Keratinocyte (primary cell): ENCODE results near the gene CDK12. TPM values are rescaled to one million over a fixed set of nuclear protein-coding genes. Genes with fewer than 3 reads are reported as not detected.

Experiments
- DNase-seq: peaks from one replicate; pipeline ENCODE4 v3.0.0-alpha.2; 2011; ENCODE audit warnings: low read depth, missing footprints, low spot score
- FAIRE-seq: peaks from 2 replicates; lab custom pipeline; 2011; peaks lifted over from hg19 to GRCh38; lab: Jason Lieb, UNC
- H2AFZ ChIP-seq: 2 replicates; pipeline ENCODE4 v1.6.0; 2012; ENCODE audit warnings: low read length, control low read depth, inconsistent platforms; ENCODE audit not compliant: control insufficient read depth
- H3K27ac ChIP-seq: 2 replicates; pipeline ENCODE4 v1.5.1; 2011; ENCODE audit warnings: low read length; ENCODE audit not compliant: control insufficient read depth, insufficient read depth
- H3K27me3 ChIP-seq: 3 replicates; pipeline ENCODE4 v1.6.0; 2011; ENCODE audit warnings: low read length; ENCODE audit not compliant: control insufficient read depth, insufficient read depth; ENCODE audit errors: extremely low read depth
- H3K36me3 ChIP-seq, 2 experiments: 2 replicates in 1 of 2; 3 replicates in 1 of 2; pipeline ENCODE4 v1.5.1; 2011; ENCODE audit warnings: low read length in 2 of 2, mild to moderate bottlenecking in 1 of 2; ENCODE audit not compliant: control insufficient read depth in 2 of 2, insufficient read depth in 2 of 2; ENCODE audit errors: extremely low read depth in 1 of 2
- H3K4me1 ChIP-seq: 3 replicates; pipeline ENCODE4 v1.5.1; 2011; ENCODE audit warnings: low read length; ENCODE audit not compliant: control insufficient read depth, insufficient read depth; ENCODE audit errors: extremely low read depth
- H3K4me2 ChIP-seq: 3 replicates; pipeline ENCODE4 v1.6.0; 2011; ENCODE audit warnings: low read depth, low read length; ENCODE audit not compliant: control insufficient read depth, insufficient read depth; ENCODE audit errors: extremely low read depth
- H3K4me3 ChIP-seq, 3 experiments: fragments of 200-600 bp in 1 of 3; sonication (generic) in 1 of 3; 2 replicates in 2 of 3; 3 replicates in 1 of 3; pipeline ENCODE4 v1.5.1; 2011 to 2016; ENCODE audit warnings: low read length in 3 of 3, mild to moderate bottlenecking in 3 of 3, control low read depth in 2 of 3, inconsistent platforms in 1 of 3, low read depth in 1 of 3, mixed read lengths in 1 of 3, mixed run types in 1 of 3, moderate library complexity in 1 of 3; ENCODE audit not compliant: control insufficient read depth in 2 of 3, insufficient read depth in 2 of 3; ENCODE audit errors: extremely low read depth in 1 of 3
- H3K79me2 ChIP-seq: 2 replicates; pipeline ENCODE4 v1.6.0; 2012; ENCODE audit warnings: low read length; ENCODE audit not compliant: control insufficient read depth, insufficient read depth
- H3K9ac ChIP-seq: 3 replicates; pipeline ENCODE4 v1.6.0; 2011; ENCODE audit warnings: low read length; ENCODE audit not compliant: control insufficient read depth, insufficient read depth; ENCODE audit errors: extremely low read depth
- H3K9me1 ChIP-seq: 3 replicates; pipeline ENCODE4 v1.6.0; 2011; ENCODE audit warnings: low read length; ENCODE audit not compliant: control insufficient read depth, insufficient read depth; ENCODE audit errors: extremely low read depth
- H3K9me3 ChIP-seq: 2 replicates; pipeline ENCODE4 v1.5.1; 2012; ENCODE audit warnings: low read depth, low read length; ENCODE audit not compliant: control insufficient read depth
- H4K20me1 ChIP-seq: 3 replicates; pipeline ENCODE4 v1.6.0; 2011; ENCODE audit warnings: low read length; ENCODE audit not compliant: control insufficient read depth, insufficient read depth; ENCODE audit errors: extremely low read depth
- CTCF ChIP-seq, 3 experiments: IDR thresholded peaks in 1 of 3; conservative IDR thresholded peaks in 1 of 3; optimal IDR thresholded peaks in 1 of 3; 2 replicates in 2 of 3; 3 replicates in 1 of 3; pipeline versions ENCODE3 to v1.5.1; 2011; ENCODE audit warnings: low read length in 3 of 3, mild to moderate bottlenecking in 3 of 3, moderate library complexity in 2 of 3, control low read depth in 1 of 3, inconsistent platforms in 1 of 3; ENCODE audit not compliant: insufficient read depth in 2 of 3; ENCODE audit errors: extremely low read depth in 1 of 3
- EZH2 ChIP-seq: IDR thresholded peaks from one replicate; pipeline ENCODE4 v1.6.1; 2012; ENCODE audit warnings: inconsistent platforms, mild to moderate bottlenecking, low read length, moderate library complexity
- dilution Hi-C: fragments of 300-500 bp; cut with MboI; formaldehyde crosslinking; loops from one replicate; pipeline ENCODE4 v1.7.0; 2020; ENCODE audit warnings: low sequenced_read_pairs; ENCODE audit not compliant: extremely low pct_ligation_motif_present
- polyA plus RNA-seq, 5 experiments: library from polyadenylated mRNA; depleted of rRNA in 3 of 5; stranded (reverse) in 3 of 5; stranded (forward) in 1 of 5; unstranded in 1 of 5; fragments of >200 nt; gene quantifications; 1 replicate in 1 of 5; 2 replicates in 3 of 5; 3 replicates in 1 of 5; pipeline versions ENCODE4 v1.2.1 to v1.2.3, GENCODE V29; 2011 to 2012; ENCODE audit warnings: missing spikeins in 2 of 5, low read depth in 1 of 5, low replicate concordance in 1 of 5

CDK12 gene
- polyA plus RNA-seq, 1 donor (not counting 4 experiments of a cell fraction or from before 2014, with no cell fraction given), result 25.7 TPM

- dilution Hi-C loops, result no loop called here
- peak; percentile 68 for DNase-seq
Observed at GRCh38 chr17:39450847-39451581, 10.3 kb upstream of the CDK12 start, which contains the start of gene MED1. Gene MED1 (minus strand): TSS chr17:39451263. CDS start chr17:39451062, 201 bp downstream.

GRCh38 chr17:39455919-39456318, 5.4 kb upstream of the CDK12 start:
- no peaks in the 10 kb centered on the region for H3K9me3 ChIP-seq
- H3K9me1 ChIP-seq, result no peaks in the 10 kb centered on the region
- H3K36me3 ChIP-seq, result no peaks in the 10 kb centered on the region
- no peak overlapping the region for H3K4me3 ChIP-seq
- H3K79me2 ChIP-seq, result peaks cover 2% of the 10 kb centered on the region
- H3K4me2 ChIP-seq, result no peak overlapping the region
- no peaks in the 10 kb centered on the region for H3K27me3 ChIP-seq
- FAIRE-seq (no peak), DNase-seq (no peak)
- TF ChIP-seq CTCF (optimal IDR thresholded peaks at IDR 0.05 in 1 of 3, IDR thresholded peaks at IDR 0.05 in 1 of 3, conservative IDR thresholded peaks at IDR 0.05 in 1 of 3; ENCODE audit: extremely low read depth in 1 of 3, insufficient read depth in 2 of 3, low read length in 3 of 3) (no peak), EZH2 (no peak)
- H2AFZ ChIP-seq, result no peak overlapping the region
- dilution Hi-C loops, result no loop called here
- H3K9ac ChIP-seq, result no peak overlapping the region
- H4K20me1 ChIP-seq, result no peaks in the 10 kb centered on the region
- H3K4me1 ChIP-seq, result peaks cover 5% of the 10 kb centered on the region
- H3K27ac ChIP-seq, result no peak overlapping the region

More at GRCh38 chr17:39450847-39451581, 10.3 kb upstream of the CDK12 start, which contains the start of gene MED1:
- Histone ChIP-seq H3K9ac (peak within 1 kb of the TSS; percentile 100), H3K9me1 (no peaks in the 10 kb centered on the region), H3K4me2 (peak within 1 kb of the TSS; percentile 91), H3K4me1 (peaks cover 10% of the 10 kb centered on the region), H2AFZ (peak within 1 kb of the TSS; percentile 100), H3K27me3 (no peaks in the 10 kb centered on the region), H3K4me3 (peak within 1 kb of the TSS; percentile 78 to 91 (median 79)), H3K79me2 (peaks cover 37% of the 10 kb centered on the region), H3K9me3 (no peaks in the 10 kb centered on the region), H3K27ac (peak within 1 kb of the TSS; percentile 98), H4K20me1 (no peaks in the 10 kb centered on the region), H3K36me3 (peaks cover 0 to 5% of the 10 kb centered on the region in 2 experiments)
- peak; percentile 86 for FAIRE-seq
- TF ChIP-seq EZH2 (no peak), CTCF (optimal IDR thresholded peaks at IDR 0.05 in 1 of 3, IDR thresholded peaks at IDR 0.05 in 1 of 3, conservative IDR thresholded peaks at IDR 0.05 in 1 of 3; ENCODE audit: extremely low read depth in 1 of 3, insufficient read depth in 2 of 3, low read length in 3 of 3) (no peak)
